Nucleus accumbens (tissue), 56 donors: Measurements from ENCODE around the gene SMAD6.
A peak's percentile ranks its signal among the peaks of the same experiment; 100 is the strongest.
"Not testable (repeated sequence)": the region's sequence is repeated elsewhere in the genome, so short reads cannot be mapped to it uniquely, and the experiment has no call there.

Source experiments
- DNase-seq, 56 donors: peaks; one replicate each; lab custom pipeline; 2025; lab: John Stamatoyannopoulos, UW

Gene SMAD6

DNA sequence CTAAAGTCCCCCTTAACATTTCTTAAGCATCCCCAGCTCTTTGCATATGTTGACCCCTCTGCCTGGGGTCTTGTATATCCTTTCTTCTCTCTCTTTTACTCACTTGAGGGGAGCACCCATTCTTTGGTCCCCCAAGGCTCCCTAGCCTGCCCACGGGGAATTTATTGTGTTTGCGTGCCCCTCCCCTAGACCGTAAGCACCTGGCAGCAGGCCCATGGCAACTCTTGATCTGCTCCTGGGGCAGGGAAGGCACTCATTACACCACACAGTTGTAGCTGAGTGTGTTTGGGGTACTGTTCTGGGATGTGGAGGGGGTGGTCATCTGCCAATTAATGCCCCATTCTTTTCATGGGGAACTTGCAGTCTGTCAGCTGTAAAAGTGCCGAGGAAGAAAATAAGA lies 27.3 kb upstream of the SMAD6 start:
- no peak for DNase-seq

- DNase-seq = no peak
Measured at GRCh38 chr15:66675446-66675845, 26.6 kb upstream of the SMAD6 start.

- no peak for DNase-seq
Measured at GRCh38 chr15:66677336-66677735, 24.7 kb upstream of the SMAD6 start.

DNA sequence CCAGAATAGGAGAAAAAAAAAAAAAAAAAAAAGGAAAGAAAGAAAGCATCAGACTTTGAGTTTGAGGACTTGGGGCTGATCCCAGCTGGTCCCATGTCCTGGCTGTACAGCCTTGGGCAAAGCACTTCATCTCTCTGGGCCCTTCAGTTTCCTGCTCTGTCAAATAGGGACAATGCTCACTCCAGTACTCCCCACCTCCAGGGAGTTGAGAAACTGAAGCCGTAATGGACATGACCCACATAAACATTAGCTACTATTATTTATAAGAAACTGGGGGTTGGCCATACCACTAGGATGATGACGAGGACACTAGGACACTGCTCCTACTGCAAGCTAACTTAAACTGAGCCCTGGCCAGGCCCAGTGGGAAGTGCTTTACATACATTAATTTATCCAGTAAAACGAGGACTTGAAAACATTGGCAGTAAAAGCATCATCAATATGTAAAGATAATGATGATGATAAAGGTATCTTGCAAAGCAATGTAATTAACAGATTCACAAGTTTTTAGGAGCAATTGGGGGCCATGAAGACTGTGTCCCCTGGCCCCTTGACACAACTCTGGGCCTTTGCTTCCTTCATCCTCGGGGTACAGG lies 22.9 kb upstream of the SMAD6 start:
- DNase-seq = no peak

DNA sequence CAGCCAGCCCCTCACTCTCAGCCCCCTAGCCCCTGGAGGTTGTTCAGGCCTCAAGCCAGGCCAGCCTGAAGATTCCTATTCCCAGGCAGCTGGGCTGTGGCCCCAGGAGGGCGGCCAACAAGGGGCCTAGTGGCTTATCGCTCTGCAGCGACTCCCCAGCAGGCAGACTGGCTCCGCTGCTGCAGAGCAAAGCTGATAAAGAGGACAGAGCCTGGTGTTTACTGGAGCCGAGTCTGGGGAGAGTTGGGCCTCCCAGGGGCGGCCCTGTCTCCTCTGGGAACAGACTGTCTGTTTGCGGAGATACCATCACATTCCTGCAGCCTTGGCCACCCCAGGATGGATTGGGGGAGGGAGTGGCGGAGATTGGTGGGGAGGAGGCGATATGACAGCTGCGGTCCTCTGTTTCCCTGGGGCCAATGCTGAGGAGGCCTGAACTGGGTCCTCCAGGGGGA lies 22.4 kb upstream of the SMAD6 start:
- no peak for DNase-seq

GRCh38 chr15:66680502-66680901 lies 21.5 kb upstream of the SMAD6 start:
- no peak for DNase-seq

DNA sequence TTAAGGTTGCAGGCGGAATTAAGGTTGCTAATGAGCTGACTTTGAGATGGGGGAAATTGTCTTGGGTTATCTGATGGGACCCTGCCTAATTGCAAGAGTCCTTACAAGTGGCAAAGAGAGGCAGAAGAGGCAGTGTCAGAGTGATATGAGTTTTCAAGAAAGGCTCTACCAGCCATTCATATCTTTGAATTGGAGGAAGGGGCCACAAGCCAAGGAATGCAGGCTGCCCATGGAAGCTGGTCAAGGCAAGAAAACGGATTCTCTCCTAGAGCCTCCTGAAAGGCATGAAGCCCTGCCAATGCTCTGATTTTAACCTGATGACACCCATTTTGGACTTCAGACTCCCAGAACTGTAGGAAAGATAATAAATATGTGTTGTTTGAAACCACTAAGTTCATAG lies 20.6 kb upstream of the SMAD6 start:
- no peak for DNase-seq

DNA sequence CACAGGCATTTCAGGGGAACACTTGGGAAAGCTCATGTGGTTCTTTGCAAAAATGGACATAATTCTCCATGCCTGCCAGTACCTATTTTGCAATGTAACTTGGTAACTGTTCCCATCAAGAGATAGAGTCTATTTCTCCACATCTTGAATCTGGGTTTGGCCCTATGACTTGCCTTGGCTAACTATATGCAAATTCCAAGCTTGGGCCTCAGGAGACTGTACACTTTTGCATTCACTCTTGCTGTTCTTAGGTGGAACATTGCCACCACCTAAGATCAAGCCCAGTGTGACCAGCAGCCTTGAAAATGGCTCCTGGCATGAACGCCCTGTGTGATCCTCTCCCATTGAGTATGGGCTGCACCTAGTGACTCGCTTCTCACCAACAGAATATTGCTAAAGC lies 19.8 kb upstream of the SMAD6 start:
- no peak for DNase-seq

- no peak for DNase-seq
Measured at GRCh38 chr15:66682865-66683264, 19.2 kb upstream of the SMAD6 start.

DNA sequence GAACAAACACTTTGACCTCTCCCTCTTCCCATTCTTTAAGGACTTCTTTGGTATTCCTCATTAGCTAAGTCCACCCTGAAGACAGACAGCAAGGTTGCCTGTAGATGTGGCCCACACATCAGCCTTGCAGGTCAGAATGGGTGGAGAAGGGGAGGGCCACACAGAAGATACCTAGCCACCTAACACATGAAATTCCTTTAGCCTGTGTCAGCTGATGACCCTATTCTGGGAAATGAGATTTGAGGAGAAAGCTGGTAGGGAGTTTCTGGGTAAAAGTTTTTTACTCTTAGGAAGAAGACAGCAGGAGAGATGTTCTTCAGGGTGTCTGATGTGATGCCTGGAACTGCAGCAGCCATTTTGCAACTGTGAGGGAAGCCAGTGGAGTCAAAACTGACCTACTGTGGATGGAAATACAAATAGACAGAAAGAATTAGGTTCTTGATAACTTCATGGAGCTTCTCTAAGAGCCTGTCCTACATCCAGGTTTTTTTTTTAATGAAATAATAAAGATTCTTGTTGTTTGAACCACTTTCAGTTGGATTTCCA lies 17.8 kb upstream of the SMAD6 start:
- no peak for DNase-seq

DNA sequence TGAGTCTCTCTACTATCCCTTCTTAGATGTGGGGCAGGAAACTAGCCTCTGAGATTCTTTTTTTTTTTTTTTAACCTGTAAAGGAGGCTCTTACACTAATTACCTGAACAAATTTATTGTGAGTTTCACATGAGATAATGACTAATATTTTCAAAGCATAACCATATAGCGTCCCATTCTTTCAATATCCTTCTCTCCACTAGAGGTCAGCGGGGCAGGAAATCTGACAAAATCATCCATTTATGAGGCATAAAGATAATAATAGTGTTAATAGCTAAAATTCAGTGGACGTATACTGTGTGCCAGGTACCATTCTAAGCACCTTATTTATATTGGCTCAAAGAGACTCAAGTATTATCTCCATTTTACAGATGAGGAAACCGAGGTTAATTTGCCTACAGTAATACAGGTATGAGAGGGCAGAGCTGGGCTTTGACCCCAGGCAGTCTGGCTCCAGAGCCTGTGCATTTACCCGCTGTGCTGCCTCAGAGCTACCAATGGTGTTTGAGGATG lies 16.3 kb upstream of the SMAD6 start:
- no peak for DNase-seq

GRCh38 chr15:66690912-66691311 lies 11.1 kb upstream of the SMAD6 start:
- not testable (repeated sequence) for DNase-seq

GRCh38 chr15:66691727-66692126 lies 10.3 kb upstream of the SMAD6 start:
- no peak for DNase-seq

DNA sequence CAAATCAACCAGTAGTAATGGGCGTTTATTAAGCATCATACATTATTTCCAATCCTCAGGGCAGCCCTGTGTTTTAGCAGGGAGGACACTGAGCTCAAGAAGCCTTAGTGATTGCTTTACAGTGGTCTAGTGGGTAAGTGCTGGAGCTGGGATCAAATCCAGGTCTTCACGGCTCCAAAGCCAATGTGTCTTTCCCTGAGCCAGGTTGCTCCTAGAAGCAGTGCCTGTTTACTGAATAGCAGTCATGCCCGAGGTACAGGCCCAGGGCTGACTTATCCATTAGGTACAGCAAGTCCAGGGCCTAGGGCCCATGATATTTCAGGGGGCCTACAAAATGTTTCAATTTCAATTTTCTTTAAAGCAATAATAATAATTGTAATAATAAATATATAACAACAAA lies 9.6 kb upstream of the SMAD6 start:
- no peak for DNase-seq

DNA sequence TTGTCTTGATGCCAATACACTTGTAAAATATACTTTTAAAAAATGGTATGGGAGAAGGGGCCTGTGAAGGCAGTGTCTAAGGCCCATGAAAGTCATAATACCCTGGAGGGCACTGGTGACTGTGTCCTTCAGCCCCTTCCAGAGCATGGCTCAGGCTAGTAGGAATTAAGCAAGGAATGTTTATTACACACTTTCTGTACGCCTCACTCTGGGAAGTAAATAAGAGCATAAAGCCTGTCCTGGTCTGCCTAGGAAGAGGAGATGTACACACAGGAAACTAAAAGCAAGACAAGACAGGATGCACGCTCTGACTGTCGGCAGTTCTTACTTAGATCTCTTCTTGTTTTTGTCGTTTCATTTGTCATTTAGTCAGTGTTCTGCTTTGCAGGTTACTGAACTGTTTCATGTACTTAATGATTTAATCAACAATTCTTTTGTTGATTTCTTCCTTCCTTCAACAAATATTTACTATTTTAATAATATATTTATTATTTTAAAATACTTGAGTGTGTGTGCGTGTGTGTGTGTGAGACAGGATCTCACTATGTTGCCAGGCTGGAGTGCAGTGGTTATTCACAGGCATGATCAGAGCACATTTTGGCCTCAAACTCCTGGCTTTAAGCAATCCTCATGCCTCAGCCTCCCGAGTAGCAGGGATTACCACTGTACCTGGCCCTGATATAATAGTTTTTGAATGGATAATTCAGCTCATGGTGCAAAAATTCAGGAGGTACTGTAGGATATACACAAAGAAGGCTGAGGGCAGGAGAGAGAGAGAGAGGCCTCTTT lies 9.0 kb upstream of the SMAD6 start:
- DNase-seq = no peak

GRCh38 chr15:66696770-66697169 lies 5.3 kb upstream of the SMAD6 start:
- DNase-seq = no peak

DNA sequence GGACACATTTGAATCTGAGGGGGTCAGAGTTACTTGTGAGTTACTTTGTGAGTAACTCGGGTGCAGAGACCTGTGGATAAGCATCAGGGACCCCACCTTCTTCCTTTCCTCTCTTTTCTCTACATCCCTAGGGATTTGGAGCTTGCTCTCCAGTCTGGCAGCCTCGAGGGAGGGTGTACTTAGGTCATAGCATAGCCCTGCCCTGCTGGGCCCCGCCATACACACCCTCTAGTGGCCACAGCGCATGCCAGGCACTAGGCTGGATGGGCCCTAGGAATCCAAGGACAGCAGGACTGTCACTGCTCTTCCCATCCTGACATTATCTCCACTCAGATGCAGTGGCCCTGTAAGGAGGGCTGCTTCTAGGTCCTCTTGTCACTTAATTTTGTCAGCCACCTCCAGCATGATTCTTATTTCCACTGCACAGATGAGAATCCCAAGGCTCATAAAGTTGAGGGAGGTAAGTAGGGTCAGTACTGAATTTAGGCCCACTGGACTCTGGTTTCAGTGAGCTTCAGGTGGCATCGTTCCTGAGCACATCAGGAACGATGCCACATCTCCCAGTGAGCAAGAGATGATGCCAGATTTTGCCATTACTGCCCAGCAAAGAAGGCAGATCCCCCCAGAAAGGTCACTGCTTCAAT lies 3.6 kb upstream of the SMAD6 start:
- DNase-seq = peak in 29 of 56 donors; percentile 1 to 46 (median 16)

GRCh38 chr15:66698971-66699370 lies 3.1 kb upstream of the SMAD6 start:
- no peak for DNase-seq

DNA sequence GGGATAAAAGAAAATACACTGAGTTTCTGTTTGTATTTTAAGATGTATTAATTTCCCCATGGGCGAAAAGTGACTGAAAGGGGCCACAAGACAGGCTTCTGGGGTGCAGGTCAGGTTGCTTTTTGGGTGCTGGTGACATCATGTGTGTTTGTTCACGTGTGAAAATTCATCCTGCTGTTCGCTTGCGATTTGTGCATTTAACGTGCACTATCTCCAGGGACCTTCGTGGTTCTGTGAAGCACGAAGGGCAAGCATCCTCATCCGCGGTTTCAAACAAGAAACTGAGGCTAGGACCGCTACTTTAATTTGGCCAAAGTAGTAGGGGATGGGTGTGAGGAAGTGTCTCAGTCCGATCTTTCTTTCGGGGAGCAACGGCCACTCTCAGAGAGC lies 1.6 kb upstream of the SMAD6 start:
- DNase-seq = no peak

DNA sequence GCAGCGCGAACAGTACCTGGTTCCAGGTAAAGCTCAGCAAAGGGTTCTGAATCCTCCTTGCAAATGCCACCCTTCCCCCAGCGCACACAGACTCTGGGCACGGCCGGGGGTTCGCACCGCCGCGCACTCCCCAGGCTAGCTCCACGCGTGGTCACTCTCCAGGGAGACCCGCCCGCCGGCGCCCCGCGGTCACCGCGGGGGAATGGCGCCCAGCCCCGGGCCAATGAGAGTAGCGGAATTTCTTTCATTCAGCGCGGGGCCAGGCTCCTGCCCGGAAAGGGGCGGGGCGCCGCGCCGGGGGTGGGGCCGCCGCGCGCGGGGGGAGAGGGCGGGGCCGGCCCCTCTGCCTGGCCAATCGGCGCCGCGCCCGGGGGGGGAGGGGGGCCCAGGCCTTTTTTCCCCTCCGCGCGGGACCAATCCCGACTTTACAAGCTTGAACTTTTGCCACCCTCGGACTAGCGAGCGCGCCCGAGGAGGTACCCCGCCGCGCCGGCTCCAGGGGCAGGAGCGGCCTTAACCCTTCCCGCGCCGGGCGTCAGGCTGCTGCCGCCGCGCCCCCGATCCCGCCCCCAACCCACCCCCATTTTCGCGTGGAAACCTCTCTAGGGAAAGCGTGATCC lies 1.1 kb upstream of the SMAD6 start:
- DNase-seq = peak; percentile 16 to 88 (median 72)
